Mucosa of descending colon (tissue), 3 donors: Measurements from ENCODE around the gene THEM4. TPM values are rescaled to one million over a fixed set of nuclear protein-coding genes. Genes with fewer than 3 reads are reported as not detected.

ENCODE experiments used
- ATAC-seq: fragments of 200-7000 bp; cut with Tn5 transposase; one replicate; pipeline ENCODE4 v1.9.1; 2020; ENCODE audit warnings: mild to moderate bottlenecking, moderate library complexity
- DNase-seq, 3 donors: peaks; one replicate each; pipeline ENCODE4 v3.0.0-alpha.2; 2020
- H3K36me3 ChIP-seq: fragments of 200-600 bp; one replicate; pipeline ENCODE4 v1.8.0; 2021; ENCODE audit warnings: low read depth, mild to moderate bottlenecking
- H3K4me1 ChIP-seq: fragments of 200-600 bp; one replicate; pipeline ENCODE4 v1.8.0; 2021; ENCODE audit warnings: low read depth, mild to moderate bottlenecking
- H3K4me3 ChIP-seq: fragments of 200-600 bp; one replicate; pipeline ENCODE4 v1.8.0; 2021; ENCODE audit warnings: mild to moderate bottlenecking
- H3K9me3 ChIP-seq: fragments of 200-600 bp; one replicate; pipeline ENCODE4 v1.8.0; 2021; ENCODE audit warnings: mild to moderate bottlenecking
- intact Hi-C, 2 donors: fragments of 100-400 bp; cut with DNase I in 1 of 2; cut with micrococcal nuclease in 1 of 2; formaldehyde crosslinking; loops; one replicate each; pipeline versions ENCODE4 v1.11.0 to v1.11.1; 2022; cut with DNase I, micrococcal nuclease
- total RNA-seq, 3 donors: library from RNA; stranded (reverse); fragmentation: NEBNext Ultra II Directional in 2 of 3; extraction: Animal tissue kit (Norgen Biotek cat#: 25700) in 2 of 3; gene quantifications; one replicate each; pipeline versions ENCODE4 v1.2.1 to v1.2.4, GENCODE V29; 2021 to 2023
- TF ChIP-seq, protein P1 (sequence below): fragments of 200-600 bp; IDR thresholded peaks from one replicate; pipeline ENCODE4 v1.8.0; 2022; ENCODE audit warnings: antibody characterized with exemption, mild to moderate bottlenecking
- donor health status: DM: no; HTN: no; CAD: no; lungs with moderate emphysema.
- donor health status: DM: no; HTN: no; CAD: no.
- donor health status: DM: no; HTN: yes; CAD: no.

The THEM4 gene
- total RNA-seq, 3 donors from 2014 or later, result 9.1 to 12.7 (median 11.3) TPM

DNA sequence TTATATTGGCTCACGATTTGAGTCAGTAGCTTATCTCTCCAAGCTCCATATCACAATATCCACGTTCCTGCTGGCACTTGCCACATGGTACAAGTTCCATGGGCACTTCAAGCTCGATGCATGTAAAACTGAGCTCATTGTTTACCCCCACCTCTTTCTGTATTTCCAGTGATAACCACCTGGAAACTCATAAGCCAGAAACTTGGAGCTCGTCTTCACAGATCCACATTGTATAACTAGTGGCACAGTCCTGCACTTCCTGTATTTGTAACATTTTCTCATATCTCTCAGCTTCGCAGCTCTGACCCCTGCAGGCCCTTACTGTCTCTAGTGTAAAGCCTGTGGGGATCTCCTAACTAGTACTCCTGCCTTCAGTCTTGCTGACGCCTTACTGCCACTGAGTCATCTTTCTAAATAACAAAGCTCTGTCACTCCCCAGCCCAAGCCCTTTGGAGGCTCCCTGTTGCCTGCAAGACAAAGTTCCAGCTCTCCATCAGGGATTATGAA, 63.2 kb downstream of the THEM4 start:
- no peak overlapping the region for H3K4me3 ChIP-seq
- no peaks in the 10 kb centered on the region for H3K9me3 ChIP-seq
- intact Hi-C loops, result no loop called here
- TF ChIP-seq, protein P1, sequence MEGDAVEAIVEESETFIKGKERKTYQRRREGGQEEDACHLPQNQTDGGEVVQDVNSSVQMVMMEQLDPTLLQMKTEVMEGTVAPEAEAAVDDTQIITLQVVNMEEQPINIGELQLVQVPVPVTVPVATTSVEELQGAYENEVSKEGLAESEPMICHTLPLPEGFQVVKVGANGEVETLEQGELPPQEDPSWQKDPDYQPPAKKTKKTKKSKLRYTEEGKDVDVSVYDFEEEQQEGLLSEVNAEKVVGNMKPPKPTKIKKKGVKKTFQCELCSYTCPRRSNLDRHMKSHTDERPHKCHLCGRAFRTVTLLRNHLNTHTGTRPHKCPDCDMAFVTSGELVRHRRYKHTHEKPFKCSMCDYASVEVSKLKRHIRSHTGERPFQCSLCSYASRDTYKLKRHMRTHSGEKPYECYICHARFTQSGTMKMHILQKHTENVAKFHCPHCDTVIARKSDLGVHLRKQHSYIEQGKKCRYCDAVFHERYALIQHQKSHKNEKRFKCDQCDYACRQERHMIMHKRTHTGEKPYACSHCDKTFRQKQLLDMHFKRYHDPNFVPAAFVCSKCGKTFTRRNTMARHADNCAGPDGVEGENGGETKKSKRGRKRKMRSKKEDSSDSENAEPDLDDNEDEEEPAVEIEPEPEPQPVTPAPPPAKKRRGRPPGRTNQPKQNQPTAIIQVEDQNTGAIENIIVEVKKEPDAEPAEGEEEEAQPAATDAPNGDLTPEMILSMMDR, result no peak
- H3K36me3 ChIP-seq, result no peaks in the 10 kb centered on the region
- no peaks in the 10 kb centered on the region for H3K4me1 ChIP-seq
- DNase-seq, result no peak
- peak; percentile 29 for ATAC-seq

DNA sequence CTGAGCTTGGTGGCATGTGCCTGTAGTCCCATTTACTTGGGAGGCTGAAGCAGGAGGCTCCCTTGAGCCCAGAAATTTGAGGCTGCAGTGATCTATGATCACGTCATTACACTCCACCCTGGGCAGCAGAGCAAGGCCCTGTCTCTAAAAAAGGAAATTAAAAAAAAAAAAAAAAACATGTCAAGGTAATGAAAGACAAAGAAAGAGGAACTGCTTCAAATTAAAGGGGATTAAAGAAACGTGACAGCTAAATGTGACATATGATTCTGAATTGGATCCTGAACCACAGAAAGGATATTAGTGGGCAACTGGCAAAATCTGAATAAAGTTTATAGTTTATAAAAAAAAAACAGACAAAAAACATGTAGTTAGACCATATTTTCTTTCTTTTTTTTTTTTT, 65.9 kb downstream of the THEM4 start:
- H3K4me3 ChIP-seq, result no peak overlapping the region
- no peak for ATAC-seq
- no peaks in the 10 kb centered on the region for H3K9me3 ChIP-seq
- H3K36me3 ChIP-seq, result no peaks in the 10 kb centered on the region
- no peaks in the 10 kb centered on the region for H3K4me1 ChIP-seq
- TF ChIP-seq, protein P1, result no peak
- intact Hi-C loops, result no loop called here
- DNase-seq, result no peak

DNA sequence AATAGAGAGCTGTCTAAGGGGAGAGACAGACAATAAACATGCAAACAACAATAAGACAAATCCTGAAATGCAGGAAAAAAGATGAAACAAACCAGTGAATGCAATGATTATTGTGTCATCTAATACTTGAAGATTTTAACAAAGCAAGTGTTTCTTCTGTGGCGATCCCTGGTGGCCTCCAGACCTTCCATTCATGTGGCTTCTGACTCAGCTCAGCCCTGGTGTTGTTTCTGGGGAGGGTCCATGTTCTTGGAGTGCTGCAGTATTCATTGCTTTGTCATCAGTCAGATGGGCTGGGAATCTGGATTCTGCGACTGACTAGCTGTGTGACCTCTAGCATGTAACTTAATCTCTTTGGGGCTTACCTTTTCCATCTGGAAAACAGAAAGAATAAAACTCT, 68.2 kb downstream of the THEM4 start:
- no peak for ATAC-seq
- DNase-seq, result no peak
- Histone ChIP-seq H3K36me3 (no peaks in the 10 kb centered on the region), H3K9me3 (no peaks in the 10 kb centered on the region), H3K4me1 (no peaks in the 10 kb centered on the region), H3K4me3 (no peak overlapping the region)
- TF ChIP-seq, protein P1, result no peak
- intact Hi-C loops, result no loop called here

DNA sequence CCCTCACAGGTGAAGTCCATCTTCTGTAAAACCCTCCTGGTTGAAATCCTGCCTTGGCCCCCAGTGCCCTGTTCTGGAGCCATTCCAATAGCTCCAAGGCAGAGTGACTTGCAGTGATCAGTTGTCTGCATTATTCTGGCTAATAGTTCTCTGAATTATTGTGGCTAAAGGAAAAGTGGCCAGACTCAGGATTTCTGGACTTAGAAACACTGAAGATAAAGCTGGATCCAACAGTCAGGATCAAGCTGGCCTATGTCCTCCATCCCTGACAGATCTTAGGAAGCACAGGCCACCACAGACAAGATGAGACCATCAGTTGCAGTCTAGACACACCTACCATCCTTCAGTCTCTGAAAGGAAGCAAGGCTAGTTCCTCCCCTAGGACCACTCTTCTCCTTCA, 68.9 kb downstream of the THEM4 start:
- no peak for DNase-seq
- Histone ChIP-seq H3K9me3 (no peaks in the 10 kb centered on the region), H3K36me3 (no peaks in the 10 kb centered on the region), H3K4me1 (no peaks in the 10 kb centered on the region), H3K4me3 (no peak overlapping the region)
- TF ChIP-seq, protein P1, result no peak
- no peak for ATAC-seq
- intact Hi-C loops, result no loop called here

DNA sequence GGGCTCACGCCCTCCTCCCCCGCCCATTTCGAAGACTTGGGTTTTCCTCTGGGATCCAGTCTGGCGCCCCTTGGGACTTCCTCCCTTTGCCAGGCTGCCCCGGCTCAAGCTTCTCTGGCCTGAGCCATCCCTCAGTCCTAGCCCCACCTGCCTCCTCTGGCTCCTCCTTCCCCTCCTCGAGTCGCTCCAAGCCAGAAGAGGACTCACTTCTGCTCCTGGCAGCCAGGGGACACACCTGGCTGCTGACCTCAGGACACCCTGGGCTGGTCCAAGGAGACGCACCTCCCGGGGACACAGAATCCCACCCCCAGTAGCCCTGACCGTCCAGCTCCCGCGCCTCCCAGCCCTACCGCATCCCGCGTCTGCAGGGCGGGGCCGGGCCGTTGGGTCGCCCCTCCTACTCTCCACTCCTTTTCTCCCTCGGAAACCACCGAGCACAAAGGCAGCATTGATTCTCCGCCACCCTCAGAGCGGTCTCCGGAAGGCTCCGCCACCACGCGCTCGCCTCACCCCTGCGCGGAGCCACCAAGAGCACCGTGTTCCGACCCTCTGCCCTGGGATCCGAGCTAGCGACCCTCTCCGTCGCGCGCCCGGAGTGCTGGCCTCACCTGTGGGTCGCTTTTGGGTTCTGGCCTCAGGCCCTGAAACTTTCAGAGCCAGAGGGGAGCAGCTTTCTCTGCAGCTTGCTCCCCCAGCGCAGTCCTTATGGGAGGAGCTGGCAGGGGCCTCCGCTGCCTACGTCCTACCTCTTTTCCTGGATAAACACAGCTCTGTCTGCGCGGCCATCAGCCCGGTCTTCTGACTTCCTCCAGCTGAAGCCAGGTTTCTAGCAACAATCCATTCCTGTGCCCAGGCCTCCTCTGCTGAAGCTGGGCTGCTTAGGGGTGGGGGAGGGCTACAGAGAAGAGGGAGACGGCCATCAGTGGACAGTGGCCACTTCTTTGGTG, 69.6 kb downstream of the THEM4 start, which contains the start of gene C2CD4D:
C2CD4D (minus strand) TSS at position 364 of the 947 bp plus-strand sequence. CDS start 831 bp downstream, outside the sequence.
- intact Hi-C loops, result no loop called here
- ATAC-seq, result peak; percentile 84

More for the DNA sequence above, 69.6 kb downstream of the THEM4 start, which contains the start of gene C2CD4D:
- Histone ChIP-seq H3K9me3 (no peaks in the 10 kb centered on the region), H3K4me1 (no peaks in the 10 kb centered on the region), H3K36me3 (no peaks in the 10 kb centered on the region), H3K4me3 (peak within 1 kb of the TSS; percentile 21)
- DNase-seq, result peak; percentile 87 to 88 (median 88)
- TF ChIP-seq, protein P1, result no peak
